Spleen (tissue), 7 donors: ENCODE results near the gene NLN.

Source experiments
- CTCF ChIP-seq, 11 experiments: fragments of 200-600 bp in 7 of 11; fragments of 450-650 bp in 4 of 11; sonication (generic) in 4 of 11; IDR thresholded peaks in 8 of 11; conservative IDR thresholded peaks in 3 of 11; 1 replicate in 7 of 11; 2 replicates in 4 of 11; pipeline versions ENCODE4 v1.4.0 to v1.8.0; 2016 to 2021; ENCODE audit warnings: antibody characterized with exemption in 11 of 11, inconsistent platforms in 4 of 11, mild to moderate bottlenecking in 1 of 11
- POLR2A ChIP-seq, 3 donors: fragments of 450-650 bp; IDR thresholded peaks; one replicate each; pipeline ENCODE4 v1.5.1; 2017; ENCODE audit warnings: antibody characterized with exemption in 3 of 3, mild to moderate bottlenecking in 1 of 3
- POLR2AphosphoS5 ChIP-seq, 3 donors: sonication (generic); formaldehyde crosslinking; IDR thresholded peaks; one replicate each; pipeline ENCODE4 v1.5.1; 2017; ENCODE audit warnings: antibody characterized with exemption in 3 of 3
- donor health status: DM: no; HTN: no; CAD: no; lungs with moderate emphysema.
- donor health status: DM: no; HTN: no; CAD: no.
- donor health status: DM: no; HTN: no; CAD: no.

- TF ChIP-seq POLR2A (IDR thresholded peaks at IDR 0.05) (no peak), CTCF (IDR thresholded peaks at IDR 0.05 in 8 of 11, conservative IDR thresholded peaks at IDR 0.05 in 3 of 11) (no peak), POLR2AphosphoS5 (IDR thresholded peaks at IDR 0.05) (no peak)
These were observed 13.9 kb upstream of the NLN start for GRCh38 chr5:65708145-65708544.
